Endothelial cell of umbilical vein (primary cell): Measurements from ENCODE around the gene SORCS1. TPM values are rescaled to one million over a fixed set of nuclear protein-coding genes. Genes with fewer than 3 reads are reported as not detected.

Experiments used
- BruUV-seq: library from RNA; stranded (reverse); fragments of 400-500 nt; replicated peaks from 2 replicates; lab custom pipeline; 2021; lab: Mats Ljungman, UMichigan
- CTCF ChIA-PET: fragments of 300-600, 350-600 bp; sonication (Branson Sonifier 250); formaldehyde crosslinking; loops from one replicate; lab custom pipeline; 2021; ENCODE audit warnings: antibody characterized with exemption, inconsistent platforms; lab: Charles Lee
- POLR2A ChIA-PET: fragments of 300-600, 350-600 bp; sonication (Branson Sonifier 250); formaldehyde crosslinking; loops from one replicate; lab custom pipeline; 2021; ENCODE audit warnings: antibody characterized with exemption, inconsistent platforms; lab: Charles Lee
- DNase-seq: peaks from one replicate; pipeline ENCODE4 v3.0.0-alpha.2; 2011; ENCODE audit warnings: low read depth, low spot score
- FAIRE-seq: peaks from 2 replicates; lab custom pipeline; 2011; peaks lifted over from hg19 to GRCh38; lab: Jason Lieb, UNC
- H2AFZ ChIP-seq: 2 replicates; pipeline ENCODE4 v1.6.0; 2012; ENCODE audit warnings: low read depth, low read length, control low read depth, inconsistent platforms
- H3K27ac ChIP-seq: 2 replicates; pipeline ENCODE4 v1.5.1; 2011; ENCODE audit warnings: low read depth, mild to moderate bottlenecking, control low read depth, low read length, moderate library complexity; ENCODE audit not compliant: insufficient read depth
- H3K27me3 ChIP-seq, 2 experiments: 2 replicates each; pipeline versions ENCODE4 v1.6.0 to v1.6.1; 2011; ENCODE audit warnings: low read length in 2 of 2, mixed read lengths in 1 of 2; ENCODE audit not compliant: control insufficient read depth in 2 of 2, insufficient read depth in 2 of 2
- H3K36me3 ChIP-seq, 2 experiments: 2 replicates in 1 of 2; 3 replicates in 1 of 2; pipeline ENCODE4 v1.5.1; 2011; ENCODE audit warnings: low read length in 2 of 2, mild to moderate bottlenecking in 1 of 2, moderate library complexity in 1 of 2; ENCODE audit not compliant: control insufficient read depth in 2 of 2, insufficient read depth in 2 of 2; ENCODE audit errors: extremely low read depth in 1 of 2
- H3K4me1 ChIP-seq: 3 replicates; pipeline ENCODE4 v1.5.1; 2011; ENCODE audit warnings: mild to moderate bottlenecking, low read length; ENCODE audit not compliant: control insufficient read depth, insufficient read depth; ENCODE audit errors: extremely low read depth
- H3K4me2 ChIP-seq: 2 replicates; pipeline ENCODE4 v1.6.1; 2011; ENCODE audit warnings: low read length, control low read depth, mixed read lengths; ENCODE audit not compliant: insufficient read depth
- H3K4me3 ChIP-seq, 3 experiments: fragments of 200-600 bp in 1 of 3; sonication (generic), shearing (Covaris generic) in 1 of 3; replicated peaks in 1 of 3; 2 replicates each; pipeline ENCODE4 v1.5.1; 2011 to 2016; ENCODE audit warnings: control low read depth in 3 of 3, low read length in 3 of 3, mild to moderate bottlenecking in 2 of 3, inconsistent platforms in 1 of 3, low read depth in 1 of 3, moderate library complexity in 1 of 3; ENCODE audit not compliant: insufficient read depth in 1 of 3
- H3K79me2 ChIP-seq: 2 replicates; pipeline ENCODE4 v1.6.0; 2012; ENCODE audit warnings: low read length, inconsistent platforms; ENCODE audit not compliant: control insufficient read depth, insufficient read depth
- H3K9ac ChIP-seq: replicated peaks from 2 replicates; pipeline ENCODE3; 2011; ENCODE audit warnings: low read length, control low read depth; ENCODE audit not compliant: insufficient read depth; ENCODE audit errors: extremely low read depth
- H3K9me1 ChIP-seq: replicated peaks from 3 replicates; pipeline ENCODE4 v1.6.0; 2011; ENCODE audit warnings: mild to moderate bottlenecking, low read length; ENCODE audit not compliant: control insufficient read depth, insufficient read depth; ENCODE audit errors: extremely low read depth
- H3K9me3 ChIP-seq: replicated peaks from 2 replicates; pipeline ENCODE4 v1.5.1; 2012; ENCODE audit warnings: low read length, inconsistent platforms; ENCODE audit not compliant: control insufficient read depth, insufficient read depth
- H4K20me1 ChIP-seq: replicated peaks from 2 replicates; pipeline ENCODE3; 2011; ENCODE audit warnings: mild to moderate bottlenecking, low read length; ENCODE audit not compliant: control insufficient read depth, insufficient read depth; ENCODE audit errors: extremely low read depth
- FOS ChIP-seq: IDR thresholded peaks from 2 replicates; pipeline ENCODE4 v1.6.1; 2011; ENCODE audit warnings: mild to moderate bottlenecking, low read length, moderate library complexity, borderline replicate concordance; ENCODE audit not compliant: insufficient read depth
- GATA2 ChIP-seq: IDR thresholded peaks from 2 replicates; pipeline ENCODE4 v1.7.0; 2011; ENCODE audit warnings: low read depth, mild to moderate bottlenecking, moderate library complexity, mixed read lengths, low read length; ENCODE audit not compliant: insufficient read length, insufficient read depth
- JUN ChIP-seq: IDR thresholded peaks from 2 replicates; pipeline ENCODE4 v1.6.1; 2011; ENCODE audit warnings: borderline replicate concordance, low read depth; ENCODE audit not compliant: insufficient read length, insufficient read depth
- MYC ChIP-seq: IDR thresholded peaks from one replicate; pipeline ENCODE4 v1.6.1; 2011; ENCODE audit warnings: mild to moderate bottlenecking, low read depth, low read length
- POLR2AphosphoS5 ChIP-seq: IDR thresholded peaks from 2 replicates; pipeline ENCODE4 v1.6.1; 2012; ENCODE audit warnings: low read depth, mild to moderate bottlenecking, control low read depth, low read length, moderate library complexity; ENCODE audit not compliant: insufficient read depth
- dilution Hi-C: fragments of 300-500 bp; cut with MboI; formaldehyde crosslinking; loops from one replicate; pipeline ENCODE4 v1.15.0; 2019; ENCODE audit warnings: low sequenced_read_pairs; ENCODE audit not compliant: extremely low pct_ligation_motif_present
- intact Hi-C: fragments of 100-400 bp; cut with micrococcal nuclease; formaldehyde crosslinking; loops from one replicate; pipeline ENCODE4 v1.10.0; 2022
- polyA plus RNA-seq, 4 experiments: library from polyadenylated mRNA; depleted of rRNA in 3 of 4; stranded (reverse) in 3 of 4; unstranded in 1 of 4; fragments of >200 nt; gene quantifications; 2 replicates each; pipeline versions ENCODE4 v1.2.1 to v1.2.3, GENCODE V29; 2011 to 2012; ENCODE audit warnings: missing spikeins in 1 of 4
- total RNA-seq: library from RNA; stranded (reverse); gene quantifications from 2 replicates; pipeline ENCODE4 v1.2.3, GENCODE V29; 2021
- TF ChIP-seq, protein P1 (sequence below), 2 donors: IDR thresholded peaks; 1 replicate in 1 of 2; 2 replicates in 1 of 2; pipeline ENCODE4 v1.5.1; 2011; ENCODE audit warnings: low read length in 2 of 2, mild to moderate bottlenecking in 2 of 2, moderate library complexity in 2 of 2, control low read depth in 1 of 2, inconsistent platforms in 1 of 2, low read depth in 1 of 2; ENCODE audit not compliant: insufficient read depth in 1 of 2; ENCODE audit errors: extremely low read depth in 1 of 2

Gene SORCS1
- total and polyA plus RNA-seq, 2 donors (not counting 3 experiments of a cell fraction or from before 2014, with no cell fraction given): not detected

DNA sequence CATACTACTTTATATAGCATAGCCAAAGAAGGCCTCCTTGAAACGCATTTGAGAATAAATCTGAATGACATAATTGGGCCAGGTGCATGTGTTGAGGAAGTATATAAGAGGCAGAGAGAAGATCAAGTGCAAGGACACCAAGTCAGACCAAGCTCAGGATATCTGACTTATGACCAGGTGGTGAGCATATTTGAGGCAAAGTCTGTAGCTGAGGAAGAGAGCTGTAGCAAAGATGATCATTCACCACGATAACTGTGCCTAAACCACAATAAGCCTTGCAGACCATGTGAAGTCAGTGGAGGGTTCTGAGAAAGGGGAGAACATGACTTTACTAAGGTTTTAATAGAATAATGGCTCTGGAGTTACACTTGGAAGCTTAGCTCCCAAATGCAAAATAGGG lies 292.3 kb downstream of the SORCS1 start:
- CTCF ChIA-PET: no interaction called here
- dilution Hi-C loops (no loop called here), intact Hi-C loops (no loop called here)
- Histone ChIP-seq H3K79me2 (no peaks in the 10 kb centered on the region), H4K20me1 (no peaks in the 10 kb centered on the region), H3K36me3 (no peaks in the 10 kb centered on the region), H2AFZ (no peak overlapping the region), H3K4me1 (no peaks in the 10 kb centered on the region), H3K27ac (no peak overlapping the region), H3K27me3 (no peaks in the 10 kb centered on the region), H3K9ac (no peak overlapping the region), H3K4me3 (no peak overlapping the region), H3K9me3 (no peaks in the 10 kb centered on the region), H3K9me1 (no peaks in the 10 kb centered on the region), H3K4me2 (no peak overlapping the region)
- no peak for TF ChIP-seq JUN
- TF ChIP-seq FOS: no peak
- TF ChIP-seq MYC: no peak
- TF ChIP-seq GATA2: no peak
- TF ChIP-seq POLR2AphosphoS5: no peak
- POLR2A ChIA-PET: no interaction called here
- FAIRE-seq (no peak), DNase-seq (no peak)
- no TSS peak for BruUV-seq

DNA sequence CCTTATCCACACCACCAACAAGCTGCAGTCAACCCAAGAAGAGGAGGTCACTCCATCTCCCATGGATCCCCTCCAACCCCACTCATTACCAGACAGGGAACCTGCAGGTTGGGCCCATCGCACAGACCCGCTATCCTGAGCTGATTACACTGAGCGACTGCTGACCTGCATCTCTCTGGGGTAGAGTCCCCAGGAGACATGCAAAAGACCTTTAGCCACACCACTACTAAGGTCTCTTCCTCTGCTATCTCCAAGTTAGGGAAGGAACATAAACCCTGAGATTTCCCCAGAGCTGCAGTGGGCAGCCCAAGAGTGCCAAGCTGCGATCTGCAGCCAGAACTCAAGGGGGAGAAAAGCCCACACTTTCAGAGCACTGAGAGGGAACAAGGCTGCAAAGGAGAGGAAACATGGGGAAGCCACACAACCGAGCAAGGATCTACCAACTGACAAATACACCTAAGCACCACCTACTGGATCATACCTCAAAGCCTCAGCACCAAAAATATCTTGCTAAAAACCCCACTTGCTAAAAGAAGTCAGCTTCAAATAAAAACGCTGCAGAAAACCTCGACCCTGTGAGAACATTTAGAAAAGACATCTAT lies 298.2 kb downstream of the SORCS1 start:
- Histone ChIP-seq H3K4me1 (no peaks in the 10 kb centered on the region), H3K9me1 (no peaks in the 10 kb centered on the region), H4K20me1 (no peaks in the 10 kb centered on the region), H3K4me3 (no peak overlapping the region), H3K79me2 (no peaks in the 10 kb centered on the region), H3K4me2 (no peak overlapping the region), H2AFZ (no peak overlapping the region), H3K9me3 (peaks cover 4% of the 10 kb centered on the region), H3K27ac (no peak overlapping the region), H3K27me3 (no peaks in the 10 kb centered on the region), H3K36me3 (no peaks in the 10 kb centered on the region), H3K9ac (no peak overlapping the region)
- dilution Hi-C loops: no loop called here
- BruUV-seq: no TSS peak
- POLR2A ChIA-PET: no interaction called here
- CTCF ChIA-PET: no interaction called here
- FAIRE-seq (no peak), DNase-seq (no peak)
- TF ChIP-seq POLR2AphosphoS5: no peak
- TF ChIP-seq, protein P1, sequence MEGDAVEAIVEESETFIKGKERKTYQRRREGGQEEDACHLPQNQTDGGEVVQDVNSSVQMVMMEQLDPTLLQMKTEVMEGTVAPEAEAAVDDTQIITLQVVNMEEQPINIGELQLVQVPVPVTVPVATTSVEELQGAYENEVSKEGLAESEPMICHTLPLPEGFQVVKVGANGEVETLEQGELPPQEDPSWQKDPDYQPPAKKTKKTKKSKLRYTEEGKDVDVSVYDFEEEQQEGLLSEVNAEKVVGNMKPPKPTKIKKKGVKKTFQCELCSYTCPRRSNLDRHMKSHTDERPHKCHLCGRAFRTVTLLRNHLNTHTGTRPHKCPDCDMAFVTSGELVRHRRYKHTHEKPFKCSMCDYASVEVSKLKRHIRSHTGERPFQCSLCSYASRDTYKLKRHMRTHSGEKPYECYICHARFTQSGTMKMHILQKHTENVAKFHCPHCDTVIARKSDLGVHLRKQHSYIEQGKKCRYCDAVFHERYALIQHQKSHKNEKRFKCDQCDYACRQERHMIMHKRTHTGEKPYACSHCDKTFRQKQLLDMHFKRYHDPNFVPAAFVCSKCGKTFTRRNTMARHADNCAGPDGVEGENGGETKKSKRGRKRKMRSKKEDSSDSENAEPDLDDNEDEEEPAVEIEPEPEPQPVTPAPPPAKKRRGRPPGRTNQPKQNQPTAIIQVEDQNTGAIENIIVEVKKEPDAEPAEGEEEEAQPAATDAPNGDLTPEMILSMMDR (IDR thresholded peaks at IDR 0.05; ENCODE audit: extremely low read depth in 1 of 2, insufficient read depth in 1 of 2, low read depth in 1 of 2, low read length in 2 of 2): no peak
- intact Hi-C loops: no loop called here
